GM12878 (cell line): Measurements from ENCODE around the gene CSK. TPM values are rescaled to one million over a fixed set of nuclear protein-coding genes. Genes with fewer than 3 reads are reported as not detected.

ENCODE experiments used
- BCL11A ChIP-seq: IDR thresholded peaks from 2 replicates; pipeline ENCODE4 v1.6.1; 2011; ENCODE audit warnings: low read depth, low read length
- CEBPB ChIP-seq, 2 experiments: fragments of 150-350 bp in 1 of 2; IDR thresholded peaks; 2 replicates each; pipeline ENCODE4 v1.6.1; 2012 to 2014; ENCODE audit warnings: low read depth in 2 of 2, low read length in 2 of 2, borderline replicate concordance in 1 of 2, inconsistent platforms in 1 of 2
- CREB1 ChIP-seq: IDR thresholded peaks from 2 replicates; pipeline ENCODE4 v1.6.1; 2012; ENCODE audit warnings: low read depth, mild to moderate bottlenecking, inconsistent platforms
- E2F4 ChIP-seq: IDR thresholded peaks from 2 replicates; pipeline ENCODE4 v1.6.1; 2012; ENCODE audit warnings: low read depth, low read length, improper control_type of control experiment
- EED ChIP-seq: sonication (generic); IDR thresholded peaks from 2 replicates; pipeline ENCODE4 v1.6.1; 2016; ENCODE audit warnings: antibody characterized with exemption, low read depth
- EZH2 ChIP-seq: IDR thresholded peaks from 2 replicates; pipeline ENCODE4 v1.6.1; 2012; ENCODE audit warnings: low read depth, mild to moderate bottlenecking, control low read depth, inconsistent platforms, low read length, borderline replicate concordance; ENCODE audit not compliant: control insufficient read depth
- FOS ChIP-seq: IDR thresholded peaks from 3 replicates; pipeline ENCODE4 v1.6.1; 2011; ENCODE audit warnings: borderline replicate concordance; ENCODE audit not compliant: insufficient read length; ENCODE audit errors: extremely low read depth
- HDGF ChIP-seq: fragments of 450-650 bp; IDR thresholded peaks from 2 replicates; pipeline ENCODE4 v1.6.1; 2016; ENCODE audit warnings: antibody characterized with exemption
- KDM1A ChIP-seq: fragments of 200-600 bp; sonication (generic); IDR thresholded peaks from 2 replicates; pipeline ENCODE4 v1.6.1; 2016; ENCODE audit warnings: borderline replicate concordance
- NFXL1 ChIP-seq: fragments of 450-650 bp; IDR thresholded peaks from 2 replicates; pipeline ENCODE4 v1.6.1; 2017; ENCODE audit warnings: antibody characterized with exemption, mild to moderate bottlenecking, borderline replicate concordance
- REST ChIP-seq: IDR thresholded peaks from 2 replicates; pipeline ENCODE4 v1.6.1; 2012; ENCODE audit warnings: mild to moderate bottlenecking, low read depth, low read length
- SPI1 ChIP-seq: IDR thresholded peaks from 2 replicates; pipeline ENCODE4 v1.6.1; 2011; ENCODE audit warnings: low read depth, mild to moderate bottlenecking, low read length, moderate library complexity, borderline replicate concordance; ENCODE audit not compliant: insufficient read depth
- TAF1 ChIP-seq: IDR thresholded peaks from 2 replicates; pipeline ENCODE4 v1.6.1; 2011; ENCODE audit warnings: mild to moderate bottlenecking, low read depth, low read length, borderline replicate concordance
- ZNF217 ChIP-seq: fragments of 450-650 bp; IDR thresholded peaks from 2 replicates; pipeline ENCODE4 v1.6.1; 2017; ENCODE audit warnings: antibody characterized with exemption, mild to moderate bottlenecking
- ZNF384 ChIP-seq: IDR thresholded peaks from 2 replicates; pipeline ENCODE4 v1.6.1; 2012; ENCODE audit warnings: low read depth, mild to moderate bottlenecking, low read length, improper control_type of control experiment, borderline replicate concordance
- ZNF687 ChIP-seq: fragments of 450-650 bp; IDR thresholded peaks from 2 replicates; pipeline ENCODE4 v1.6.1; 2017; ENCODE audit warnings: mild to moderate bottlenecking, moderate library complexity
- ZZZ3 ChIP-seq: IDR thresholded peaks from 2 replicates; pipeline ENCODE4 v1.6.1; 2011; ENCODE audit warnings: low read depth; ENCODE audit not compliant: control insufficient read depth, insufficient read length
- polyA plus RNA-seq, 11 experiments: library from polyadenylated mRNA; depleted of rRNA in 4 of 11; unstranded in 6 of 11; stranded (reverse) in 5 of 11; fragments of >200 nt; fragmentation: Nextera tagmentation in 4 of 11; fragmentation: Illumina TruSeq in 1 of 11; extraction: Ambion mirVana in 4 of 11; extraction: Trizol in 1 of 11; gene quantifications; 1 replicate in 1 of 11; 2 replicates in 10 of 11; pipeline versions ENCODE4 v1.2.1 to v1.2.3, GENCODE V29; 2011 to 2016; ENCODE audit warnings: inconsistent platforms in 2 of 11, missing spikeins in 2 of 11, low read depth in 1 of 11
- total RNA-seq, 4 experiments: library from RNA; depleted of rRNA in 3 of 4; stranded (reverse); fragments of >200 nt in 3 of 4; fragmentation: Illumina TruSeq in 1 of 4; extraction: Trizol in 1 of 4; gene quantifications; 2 replicates each; pipeline versions ENCODE4 v1.2.1 to v1.2.3, GENCODE V29; 2013 to 2021

The CSK gene
- total and polyA plus RNA-seq, 10 of the 15 experiments (the other 5 are each of a cell fraction or from before 2014, with no cell fraction given): 3.4 to 327 (median 75.8) TPM

- TF ChIP-seq ZNF687 (peak; percentile 31; the same call in 1 of the 2 replicates), ZZZ3 (no peak), HDGF (peak; percentile 28; the same call in 1 of the 2 replicates), EZH2 (no peak), NFXL1 (no peak), REST (no peak), ZNF384 (peak; percentile 43; the same call in 1 of the 2 replicates), CEBPB (IDR thresholded peaks at IDR 0.05; ENCODE audit: borderline replicate concordance in 1 of 2, low read depth in 2 of 2, low read length in 2 of 2) (no peak), SPI1 (no peak; the same call in 1 of the 2 replicates), CREB1 (no peak), BCL11A (no peak), KDM1A (no peak), E2F4 (no peak), TAF1 (no peak), FOS (no peak), EED (peak; percentile 43), ZNF217 (no peak)
Measured at GRCh38 chr15:74777769-74778598, 3.9 kb upstream of the CSK start (continued).
